ENCODE measurements around the gene BCHE. TPM values are rescaled to one million over a fixed set of nuclear protein-coding genes. Genes with fewer than 3 reads are reported as not detected.

Gene BCHE
- total RNA-seq, 6 experiments from 2014 or later, result not detected

DNA sequence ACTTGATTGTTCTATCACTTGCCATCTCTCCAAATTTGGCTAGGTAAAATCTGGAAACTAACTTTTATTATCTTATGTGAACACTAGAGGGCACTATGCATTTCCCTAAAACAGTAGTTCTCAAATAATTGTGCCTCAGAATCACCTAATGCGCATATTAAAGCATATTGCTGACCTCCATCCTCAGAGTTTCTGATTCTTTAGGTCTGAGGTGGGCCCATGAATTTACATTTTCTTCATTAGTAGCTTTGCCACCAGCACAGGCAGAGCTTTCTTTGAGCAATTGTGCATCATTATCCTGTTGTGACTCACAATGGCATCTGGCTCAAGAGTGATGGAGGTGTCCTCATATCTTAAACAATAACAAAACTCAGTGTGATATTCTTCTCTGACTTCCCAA is 17.5 kb upstream of the BCHE start:
- no peak for DNase-seq
- TF ChIP-seq, protein P1, sequence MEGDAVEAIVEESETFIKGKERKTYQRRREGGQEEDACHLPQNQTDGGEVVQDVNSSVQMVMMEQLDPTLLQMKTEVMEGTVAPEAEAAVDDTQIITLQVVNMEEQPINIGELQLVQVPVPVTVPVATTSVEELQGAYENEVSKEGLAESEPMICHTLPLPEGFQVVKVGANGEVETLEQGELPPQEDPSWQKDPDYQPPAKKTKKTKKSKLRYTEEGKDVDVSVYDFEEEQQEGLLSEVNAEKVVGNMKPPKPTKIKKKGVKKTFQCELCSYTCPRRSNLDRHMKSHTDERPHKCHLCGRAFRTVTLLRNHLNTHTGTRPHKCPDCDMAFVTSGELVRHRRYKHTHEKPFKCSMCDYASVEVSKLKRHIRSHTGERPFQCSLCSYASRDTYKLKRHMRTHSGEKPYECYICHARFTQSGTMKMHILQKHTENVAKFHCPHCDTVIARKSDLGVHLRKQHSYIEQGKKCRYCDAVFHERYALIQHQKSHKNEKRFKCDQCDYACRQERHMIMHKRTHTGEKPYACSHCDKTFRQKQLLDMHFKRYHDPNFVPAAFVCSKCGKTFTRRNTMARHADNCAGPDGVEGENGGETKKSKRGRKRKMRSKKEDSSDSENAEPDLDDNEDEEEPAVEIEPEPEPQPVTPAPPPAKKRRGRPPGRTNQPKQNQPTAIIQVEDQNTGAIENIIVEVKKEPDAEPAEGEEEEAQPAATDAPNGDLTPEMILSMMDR (IDR thresholded peaks at IDR 0.05), result peak; percentile 79
- no peak overlapping the region for H3K4me3 Mint-ChIP-seq
- no peaks in the 10 kb centered on the region for H3K4me1 Mint-ChIP-seq (ENCODE audit: low read depth)
- no peaks in the 10 kb centered on the region for H3K36me3 Mint-ChIP-seq (ENCODE audit: low read depth)
- H3K27me3 Mint-ChIP-seq (ENCODE audit: insufficient read depth), result no peaks in the 10 kb centered on the region
- no peak overlapping the region for H3K27ac Mint-ChIP-seq
- H3K9me3 Mint-ChIP-seq, result no peaks in the 10 kb centered on the region

- Mint-ChIP-seq H3K4me3 (no peak overlapping the region), H3K27ac (no peak overlapping the region)
- no peak for DNase-seq
Observed at GRCh38 chr3:165852711-165853110, 15.5 kb upstream of the BCHE start.

GRCh38 chr3:165852191-165852590 is 15.0 kb upstream of the BCHE start:
- H3K4me3 Mint-ChIP-seq, result no peak overlapping the region
- H3K27ac Mint-ChIP-seq, result no peak overlapping the region
- DNase-seq, result no peak
- H3K36me3 Mint-ChIP-seq (ENCODE audit: low read depth), result no peaks in the 10 kb centered on the region
- no peaks in the 10 kb centered on the region for H3K27me3 Mint-ChIP-seq (ENCODE audit: insufficient read depth)
- TF ChIP-seq, protein P1 (IDR thresholded peaks at IDR 0.05), result no peak
- H3K4me1 Mint-ChIP-seq (ENCODE audit: low read depth), result no peaks in the 10 kb centered on the region
- H3K9me3 Mint-ChIP-seq, result peaks cover 5% of the 10 kb centered on the region

More at GRCh38 chr3:165852711-165853110, 15.5 kb upstream of the BCHE start:
- Mint-ChIP-seq H3K4me1 (ENCODE audit: low read depth) (no peaks in the 10 kb centered on the region), H3K27me3 (ENCODE audit: insufficient read depth) (no peaks in the 10 kb centered on the region), H3K9me3 (peaks cover 5% of the 10 kb centered on the region), H3K36me3 (ENCODE audit: low read depth) (no peaks in the 10 kb centered on the region)
- TF ChIP-seq, protein P1 (IDR thresholded peaks at IDR 0.05), result no peak

DNA sequence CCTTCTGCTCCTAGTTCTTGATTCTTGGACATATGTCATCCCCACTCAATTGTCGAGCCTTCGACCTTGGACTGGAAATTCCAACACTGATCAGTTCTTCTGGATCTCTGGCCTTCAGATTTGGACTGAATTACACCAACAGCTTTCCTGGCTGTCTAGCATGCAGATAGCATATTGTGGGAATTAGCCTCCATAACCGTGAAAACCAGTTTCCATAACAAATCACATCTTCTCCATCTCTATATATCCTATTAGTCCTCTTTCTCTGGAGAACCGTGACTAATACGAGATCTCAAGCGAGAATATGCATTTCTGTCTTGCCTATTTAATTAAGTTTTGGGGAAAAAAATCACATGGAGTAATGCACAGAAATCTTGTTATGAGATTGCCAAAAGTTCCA is 8.8 kb upstream of the BCHE start:
- TF ChIP-seq, protein P1 (IDR thresholded peaks at IDR 0.05), result no peak
- Mint-ChIP-seq H3K27me3 (ENCODE audit: insufficient read depth) (no peaks in the 10 kb centered on the region), H3K9me3 (peaks cover 16% of the 10 kb centered on the region), H3K4me1 (ENCODE audit: low read depth) (no peaks in the 10 kb centered on the region), H3K4me3 (no peak overlapping the region), H3K27ac (no peak overlapping the region), H3K36me3 (ENCODE audit: low read depth) (no peaks in the 10 kb centered on the region)
- no peak for DNase-seq

DNA sequence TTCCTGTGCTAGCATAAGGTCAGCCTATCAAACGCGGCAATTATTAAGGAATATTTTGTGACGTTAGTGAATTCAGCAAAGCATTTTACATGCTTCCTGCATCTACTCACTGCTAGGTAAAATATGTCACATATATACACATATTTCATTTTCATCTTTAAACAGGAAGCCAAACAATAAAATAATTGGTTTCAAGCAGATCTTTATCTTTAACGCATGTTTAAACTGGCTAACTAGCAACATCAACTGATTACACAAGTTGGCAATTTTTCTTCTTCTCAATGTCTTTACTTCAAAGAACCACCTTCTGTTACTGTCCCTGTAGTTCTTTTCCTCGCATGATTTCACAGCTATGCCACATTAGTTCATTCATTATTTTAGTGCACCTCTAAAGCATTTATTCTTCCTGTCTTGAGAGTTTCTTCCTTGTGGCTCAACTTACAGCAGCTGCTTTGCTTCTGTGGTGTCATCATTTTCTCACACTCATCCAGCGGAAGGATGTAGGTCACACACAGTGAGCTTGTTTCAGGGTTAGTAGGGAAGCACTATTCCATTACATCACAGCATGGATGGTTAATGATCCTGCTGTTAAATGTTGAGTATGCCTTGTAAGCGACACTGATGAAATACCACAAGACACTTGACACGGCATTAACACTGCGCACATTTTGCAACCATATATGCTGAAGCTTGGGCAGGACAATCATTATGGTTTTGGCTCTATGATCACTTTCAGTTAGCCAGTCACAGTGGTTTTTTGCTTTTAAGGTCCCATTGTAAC is 2.3 kb upstream of the BCHE start:
- no peak overlapping the region for H3K27ac Mint-ChIP-seq
- DNase-seq, result no peak
- no peak overlapping the region for H3K4me3 Mint-ChIP-seq
- TF ChIP-seq, protein P1 (IDR thresholded peaks at IDR 0.05), result no peak
- H3K4me1 Mint-ChIP-seq (ENCODE audit: low read depth), result no peaks in the 10 kb centered on the region
- H3K27me3 Mint-ChIP-seq (ENCODE audit: insufficient read depth), result no peaks in the 10 kb centered on the region
- H3K36me3 Mint-ChIP-seq (ENCODE audit: low read depth), result no peaks in the 10 kb centered on the region
- peaks cover 21% of the 10 kb centered on the region for H3K9me3 Mint-ChIP-seq
